Measurements from ENCODE around the gene PTPA. TPM values are rescaled to one million over a fixed set of nuclear protein-coding genes. Genes with fewer than 3 reads are reported as not detected.

PTPA gene
- total and polyA plus RNA-seq, 9 of the 15 experiments (the other 6 are each of a cell fraction or from before 2014, with no cell fraction given) = 1.7 to 121 (median 72.6) TPM

- no peak for TF ChIP-seq DPF2 (IDR thresholded peaks at IDR 0.05)
- TF ChIP-seq NCOA6 (IDR thresholded peaks at IDR 0.05) = no peak
- peak; percentile 36; the same call in 1 of the 2 replicates for TF ChIP-seq ATF7 (IDR thresholded peaks at IDR 0.05)
- TF ChIP-seq VEZF1 (CRISPR knock-in tag; IDR thresholded peaks at IDR 0.05) = peak; percentile 48; the same call in 1 of the 2 replicates
- TF ChIP-seq POU5F1 (IDR thresholded peaks at IDR 0.05; ENCODE audit: borderline replicate concordance, low read depth, low read length, partially characterized antibody) = no peak
- TF ChIP-seq ZNF354B (CRISPR knock-in tag; IDR thresholded peaks at IDR 0.05) = no peak
- TF ChIP-seq GTF2B (IDR thresholded peaks at IDR 0.05; ENCODE audit: extremely low read depth, insufficient read length) = no peak
- TF ChIP-seq ZNF41 (CRISPR knock-in tag; conservative IDR thresholded peaks at IDR 0.05) = no peak
- TF ChIP-seq, protein P1, sequence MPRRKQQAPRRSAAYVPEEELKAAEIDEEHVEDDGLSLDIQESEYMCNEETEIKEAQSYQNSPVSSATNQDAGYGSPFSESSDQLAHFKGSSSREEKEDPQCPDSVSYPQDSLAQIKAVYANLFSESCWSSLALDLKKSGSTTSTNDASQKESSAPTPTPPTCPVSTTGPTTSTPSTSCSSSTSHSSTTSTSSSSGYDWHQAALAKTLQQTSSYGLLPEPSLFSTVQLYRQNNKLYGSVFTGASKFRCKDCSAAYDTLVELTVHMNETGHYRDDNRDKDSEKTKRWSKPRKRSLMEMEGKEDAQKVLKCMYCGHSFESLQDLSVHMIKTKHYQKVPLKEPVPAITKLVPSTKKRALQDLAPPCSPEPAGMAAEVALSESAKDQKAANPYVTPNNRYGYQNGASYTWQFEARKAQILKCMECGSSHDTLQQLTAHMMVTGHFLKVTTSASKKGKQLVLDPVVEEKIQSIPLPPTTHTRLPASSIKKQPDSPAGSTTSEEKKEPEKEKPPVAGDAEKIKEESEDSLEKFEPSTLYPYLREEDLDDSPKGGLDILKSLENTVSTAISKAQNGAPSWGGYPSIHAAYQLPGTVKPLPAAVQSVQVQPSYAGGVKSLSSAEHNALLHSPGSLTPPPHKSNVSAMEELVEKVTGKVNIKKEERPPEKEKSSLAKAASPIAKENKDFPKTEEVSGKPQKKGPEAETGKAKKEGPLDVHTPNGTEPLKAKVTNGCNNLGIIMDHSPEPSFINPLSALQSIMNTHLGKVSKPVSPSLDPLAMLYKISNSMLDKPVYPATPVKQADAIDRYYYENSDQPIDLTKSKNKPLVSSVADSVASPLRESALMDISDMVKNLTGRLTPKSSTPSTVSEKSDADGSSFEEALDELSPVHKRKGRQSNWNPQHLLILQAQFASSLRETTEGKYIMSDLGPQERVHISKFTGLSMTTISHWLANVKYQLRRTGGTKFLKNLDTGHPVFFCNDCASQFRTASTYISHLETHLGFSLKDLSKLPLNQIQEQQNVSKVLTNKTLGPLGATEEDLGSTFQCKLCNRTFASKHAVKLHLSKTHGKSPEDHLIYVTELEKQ (CRISPR knock-in tag; IDR thresholded peaks at IDR 0.05) = no peak
- TF ChIP-seq RFX1 (IDR thresholded peaks at IDR 0.05) = no peak
- no peak for TF ChIP-seq YY1 (IDR thresholded peaks at IDR 0.05; ENCODE audit: borderline replicate concordance in 1 of 3, control insufficient read depth in 1 of 3, extremely low read depth in 1 of 3, insufficient read depth in 3 of 3, insufficient read length in 1 of 3, insufficient replicate concordance in 2 of 3, low read depth in 1 of 3, low read length in 2 of 3)
- TF ChIP-seq, protein P2, sequence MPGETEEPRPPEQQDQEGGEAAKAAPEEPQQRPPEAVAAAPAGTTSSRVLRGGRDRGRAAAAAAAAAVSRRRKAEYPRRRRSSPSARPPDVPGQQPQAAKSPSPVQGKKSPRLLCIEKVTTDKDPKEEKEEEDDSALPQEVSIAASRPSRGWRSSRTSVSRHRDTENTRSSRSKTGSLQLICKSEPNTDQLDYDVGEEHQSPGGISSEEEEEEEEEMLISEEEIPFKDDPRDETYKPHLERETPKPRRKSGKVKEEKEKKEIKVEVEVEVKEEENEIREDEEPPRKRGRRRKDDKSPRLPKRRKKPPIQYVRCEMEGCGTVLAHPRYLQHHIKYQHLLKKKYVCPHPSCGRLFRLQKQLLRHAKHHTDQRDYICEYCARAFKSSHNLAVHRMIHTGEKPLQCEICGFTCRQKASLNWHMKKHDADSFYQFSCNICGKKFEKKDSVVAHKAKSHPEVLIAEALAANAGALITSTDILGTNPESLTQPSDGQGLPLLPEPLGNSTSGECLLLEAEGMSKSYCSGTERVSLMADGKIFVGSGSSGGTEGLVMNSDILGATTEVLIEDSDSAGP (CRISPR knock-in tag; IDR thresholded peaks at IDR 0.05) = no peak
- no peak for TF ChIP-seq CCAR2 (IDR thresholded peaks at IDR 0.05; ENCODE audit: low read depth, low read length)
- TF ChIP-seq PHB (CRISPR knock-in tag; IDR thresholded peaks at IDR 0.05) = no peak
- TF ChIP-seq MEF2A (IDR thresholded peaks at IDR 0.05; ENCODE audit: control insufficient read depth, low read depth, low read length) = no peak
- no peak for TF ChIP-seq DACH1 (IDR thresholded peaks at IDR 0.05; ENCODE audit: partially characterized antibody)
- TF ChIP-seq FOXA1 (IDR thresholded peaks at IDR 0.05; ENCODE audit: borderline replicate concordance) = no peak
These were observed 71.6 kb downstream of the PTPA start (continued) for GRCh38 chr9:129182625-129183494.
